Stimulated activated CD8-positive, alpha-beta memory T cell treated with anti-CD3 and anti-CD28 coated beads, Interleukin-12 subunit alpha, Interleukin-12 subunit beta, amount 100 ng/mL, for 24 hours (primary cell): ENCODE measurements around the gene CAB39L.

Experiments
- DNase-seq: peaks from one replicate; pipeline ENCODE4 v3.0.0-alpha.2; 2020; ENCODE audit errors: extremely low read depth

The CAB39L gene

DNA sequence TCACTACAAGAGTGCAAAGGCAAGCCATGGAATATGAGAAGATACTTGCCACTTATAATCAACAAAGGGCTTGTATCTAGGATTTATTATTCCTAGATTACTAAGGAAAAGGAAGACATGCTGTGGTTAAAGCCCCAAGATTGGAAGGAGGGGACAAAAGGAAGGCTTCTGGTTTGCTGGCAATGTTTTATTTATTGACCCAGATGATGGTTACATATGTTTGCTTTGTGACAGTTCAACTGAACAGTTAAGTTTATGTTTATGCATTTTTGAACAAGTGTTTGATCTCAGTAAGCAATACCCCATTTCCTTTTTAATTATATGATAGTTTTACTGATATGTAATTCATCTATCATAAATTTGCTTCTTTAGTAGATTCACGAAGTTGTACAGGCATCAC, 155.9 kb downstream of the CAB39L start:
- no peak for DNase-seq

DNA sequence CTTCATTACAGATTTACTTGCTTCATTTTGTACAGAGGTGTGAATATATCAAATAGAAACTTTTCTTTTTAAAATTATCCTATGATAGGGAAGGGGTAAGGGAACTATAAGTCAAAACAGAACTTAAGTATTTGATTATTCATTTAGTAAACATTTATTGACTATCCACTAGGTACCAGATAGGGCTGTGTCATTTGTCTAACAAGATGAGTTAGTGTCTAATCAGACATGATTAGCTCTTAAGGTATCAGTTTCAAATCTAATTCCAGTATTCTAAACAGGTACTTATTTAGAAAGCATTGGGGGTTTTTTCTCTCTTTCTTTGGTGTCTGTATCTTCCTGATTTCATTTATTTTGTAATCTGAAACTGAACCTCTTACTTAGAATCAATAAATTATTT, 164.0 kb downstream of the CAB39L start:
- no peak for DNase-seq

DNA sequence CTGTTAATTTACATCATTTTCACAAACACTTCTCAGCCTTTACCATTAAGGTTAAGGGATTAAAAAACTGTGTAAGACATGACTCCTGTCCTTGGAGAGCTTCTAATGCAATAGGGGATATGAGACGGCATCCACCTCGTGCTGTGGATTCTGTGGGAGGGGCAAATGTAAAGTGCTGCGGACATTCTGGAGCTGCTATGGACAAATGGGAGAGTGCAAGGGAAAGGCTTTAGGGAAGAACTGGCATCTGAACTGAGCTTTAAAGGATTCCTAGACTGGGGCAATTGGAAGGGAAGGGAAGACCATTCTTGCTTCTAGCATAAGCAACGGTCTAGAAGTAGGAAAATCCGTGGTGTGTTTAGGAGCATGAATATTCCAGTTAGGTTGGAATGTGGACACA, 164.8 kb downstream of the CAB39L start:
- DNase-seq = no peak

DNA sequence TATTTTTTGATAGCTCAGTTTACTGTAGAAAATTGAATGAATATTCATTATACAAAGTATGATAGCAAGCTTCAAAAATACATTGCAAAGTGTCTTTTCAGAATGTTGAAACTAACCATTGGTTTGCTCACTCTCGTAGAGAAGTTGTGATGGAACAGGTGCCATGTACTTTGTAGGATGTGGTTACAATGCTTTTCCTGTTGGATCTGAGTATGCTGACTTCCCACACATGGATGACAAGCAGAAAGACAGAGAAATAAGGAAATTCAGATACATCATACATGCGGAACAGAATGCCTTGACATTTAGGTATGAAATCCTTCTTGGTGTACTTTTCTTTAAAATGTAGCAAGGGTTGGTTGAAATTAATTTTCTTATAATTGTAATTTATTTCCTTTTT, 165.7 kb downstream of the CAB39L start:
- DNase-seq = no peak

DNA sequence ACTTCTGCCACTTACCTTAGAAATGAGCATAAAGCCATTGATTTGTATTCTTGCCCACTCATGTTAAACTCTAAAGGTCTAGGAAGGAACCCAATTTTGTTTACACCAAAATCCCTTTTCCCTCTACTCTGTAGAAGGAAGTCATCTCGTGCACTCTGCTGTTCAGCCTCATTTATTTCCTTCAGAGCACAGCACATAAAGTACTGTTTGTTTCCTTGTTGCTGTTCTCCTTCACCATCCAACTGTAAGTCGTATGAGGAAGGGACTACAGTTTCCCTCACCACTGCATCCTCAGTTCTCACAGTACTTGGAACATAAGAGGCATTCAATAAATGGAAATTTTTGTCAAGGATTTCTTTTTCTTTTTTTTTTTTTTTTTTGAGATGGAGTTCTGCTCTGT, 171.6 kb downstream of the CAB39L start:
- DNase-seq = no peak

DNA sequence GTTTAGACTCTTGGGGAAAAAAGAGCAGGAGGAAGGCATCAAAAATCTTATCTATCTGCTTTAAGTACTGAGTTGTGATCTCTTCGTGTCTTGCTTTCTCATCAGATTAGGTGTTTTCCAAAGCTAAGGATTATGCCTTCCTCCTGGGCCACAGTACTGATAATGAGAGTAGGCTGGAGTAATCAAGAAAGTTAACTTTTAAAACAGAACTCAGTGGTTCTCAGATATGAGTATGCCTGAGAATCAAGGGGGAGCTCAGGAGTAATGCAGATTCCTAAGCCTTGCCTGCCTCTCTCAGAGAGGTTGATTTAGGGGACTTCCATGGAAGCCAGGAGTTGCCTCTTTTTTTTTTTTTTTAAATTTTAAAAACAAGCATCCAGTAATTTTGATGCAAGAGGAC, 172.6 kb downstream of the CAB39L start:
- no peak for DNase-seq

DNA sequence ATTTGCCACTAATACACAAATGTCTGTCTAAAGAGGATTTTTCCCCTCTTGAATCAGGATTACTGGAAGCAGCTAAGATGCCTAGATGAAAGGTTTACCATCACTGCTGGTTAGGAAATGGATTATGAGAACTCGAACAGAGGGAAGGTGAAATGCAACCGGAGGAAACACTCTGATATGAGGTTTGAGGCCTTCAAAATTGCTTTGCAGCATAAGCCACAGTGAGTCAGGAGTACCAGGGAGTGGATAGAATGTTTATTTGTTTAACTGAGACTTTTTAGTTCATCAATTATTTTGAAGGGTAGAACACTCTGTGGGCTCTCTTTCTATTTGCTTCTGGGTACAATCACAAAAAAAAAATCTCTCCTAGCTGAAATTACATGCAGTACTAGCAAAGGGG, 178.0 kb downstream of the CAB39L start:
- no peak for DNase-seq

DNA sequence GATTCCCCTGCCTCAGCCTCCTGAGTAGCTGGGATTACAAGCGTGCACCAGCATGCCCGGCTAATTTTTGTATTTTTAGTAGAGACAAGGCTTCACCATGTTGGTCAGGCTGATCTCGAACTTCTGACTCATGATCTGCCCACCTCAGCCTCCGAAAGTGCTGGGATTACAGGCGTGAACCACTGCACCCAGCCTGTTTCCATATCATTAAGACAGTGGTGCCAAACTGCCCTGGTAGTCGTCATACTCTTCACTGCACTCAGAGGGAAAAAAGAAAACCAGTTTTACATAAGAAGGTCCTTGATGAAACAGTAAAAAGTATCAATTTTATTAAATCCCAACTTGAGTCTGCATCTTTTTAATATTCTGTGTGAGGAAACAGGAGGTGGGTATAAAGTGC, 181.2 kb downstream of the CAB39L start:
- DNase-seq = no peak

DNA sequence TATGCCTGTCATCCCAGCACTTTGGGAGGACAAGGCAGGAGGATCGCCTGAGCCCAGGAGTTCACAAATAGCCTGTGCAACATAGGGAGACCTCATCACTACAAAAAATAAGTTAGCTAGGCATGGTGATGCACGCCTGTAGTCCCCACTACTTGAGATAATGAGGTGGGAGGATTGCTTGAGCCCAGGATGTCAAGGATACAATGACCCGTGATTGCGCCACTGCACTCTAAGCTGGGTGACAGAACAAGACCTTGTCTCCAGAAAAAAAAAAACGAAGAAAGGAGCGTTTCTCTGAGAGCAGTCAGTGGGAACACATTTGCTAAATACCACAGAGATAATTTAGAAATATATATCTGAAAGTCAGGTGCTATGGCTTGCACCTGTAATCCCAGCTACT, 184.3 kb downstream of the CAB39L start:
- DNase-seq = no peak
